GM19467 (cell line): ENCODE results near the gene RASAL2.
"Not testable (repeated sequence)": the region's sequence is repeated elsewhere in the genome, so short reads cannot be mapped to it uniquely, and the experiment has no call there.

Experiments
- ATAC-seq: cut with Tn5 transposase; IDR thresholded peaks from one replicate; pipeline ENCODE4 v1.9.1; 2021; ENCODE audit warnings: mild to moderate bottlenecking, moderate library complexity; ENCODE audit not compliant: unreplicated experiment

RASAL2 gene

DNA sequence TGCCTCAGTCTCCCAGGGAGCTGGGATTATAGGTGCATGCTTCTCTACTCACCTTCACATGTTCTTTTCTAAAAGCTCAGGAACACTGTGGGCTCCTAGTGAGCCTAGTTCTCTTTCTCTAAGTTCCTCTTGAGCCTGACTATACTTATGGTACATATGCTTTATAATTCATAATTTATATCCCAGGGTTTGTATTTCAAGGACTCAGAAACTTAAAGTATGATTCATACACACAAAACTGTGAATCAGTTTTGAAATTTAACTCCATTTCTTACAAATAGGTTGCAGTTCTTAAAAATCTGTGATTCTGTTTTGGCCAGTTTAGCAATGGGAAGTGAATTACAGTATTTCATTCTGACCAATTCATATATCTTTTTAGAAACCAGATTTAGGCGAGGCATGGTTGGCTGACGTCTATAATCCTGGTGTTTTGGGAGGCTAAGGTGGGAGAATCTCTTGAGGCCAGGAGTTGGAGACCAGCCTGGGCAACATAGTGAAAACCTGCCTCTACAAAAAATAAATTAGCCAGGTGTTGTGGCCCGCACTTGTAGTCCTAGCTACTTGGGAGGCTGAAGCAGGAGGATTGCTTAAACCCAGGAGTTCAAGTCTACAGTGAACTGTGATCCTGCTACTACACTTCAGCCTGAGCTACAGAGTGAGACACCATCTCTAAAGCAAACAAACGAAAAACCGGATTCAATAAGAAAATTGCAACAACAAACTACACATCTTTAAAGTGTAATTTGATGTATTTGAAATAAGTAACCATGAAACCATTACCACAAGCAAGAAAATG, 15.6 kb downstream of the RASAL2 start:
- no peak for ATAC-seq

GRCh38 chr1:178115260-178115659, 21.4 kb downstream of the RASAL2 start:
- ATAC-seq: no peak

DNA sequence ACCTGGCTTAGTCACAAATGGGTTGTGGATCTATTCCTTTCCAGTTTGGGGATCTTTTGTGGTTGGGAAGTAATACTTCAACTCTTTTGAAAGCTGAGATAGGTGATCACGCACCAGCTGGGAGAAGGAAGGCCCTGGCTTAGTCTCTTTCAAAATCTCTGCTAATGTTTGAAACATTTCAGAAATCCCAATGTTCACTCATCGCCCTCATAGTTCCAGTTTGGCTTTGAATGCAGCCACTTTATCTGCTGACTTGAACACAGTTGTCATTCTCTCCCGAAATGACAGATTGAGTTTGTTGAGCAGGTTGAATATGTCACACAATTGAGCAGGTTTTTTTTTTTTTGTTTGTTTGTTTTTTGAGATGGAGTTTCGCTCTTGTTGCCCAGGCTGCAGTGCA, 24.6 kb downstream of the RASAL2 start:
- ATAC-seq: no peak

GRCh38 chr1:178119628-178120027, 25.7 kb downstream of the RASAL2 start:
- no peak for ATAC-seq

- ATAC-seq: no peak
Observed at GRCh38 chr1:178120088-178120487, 26.2 kb downstream of the RASAL2 start.

DNA sequence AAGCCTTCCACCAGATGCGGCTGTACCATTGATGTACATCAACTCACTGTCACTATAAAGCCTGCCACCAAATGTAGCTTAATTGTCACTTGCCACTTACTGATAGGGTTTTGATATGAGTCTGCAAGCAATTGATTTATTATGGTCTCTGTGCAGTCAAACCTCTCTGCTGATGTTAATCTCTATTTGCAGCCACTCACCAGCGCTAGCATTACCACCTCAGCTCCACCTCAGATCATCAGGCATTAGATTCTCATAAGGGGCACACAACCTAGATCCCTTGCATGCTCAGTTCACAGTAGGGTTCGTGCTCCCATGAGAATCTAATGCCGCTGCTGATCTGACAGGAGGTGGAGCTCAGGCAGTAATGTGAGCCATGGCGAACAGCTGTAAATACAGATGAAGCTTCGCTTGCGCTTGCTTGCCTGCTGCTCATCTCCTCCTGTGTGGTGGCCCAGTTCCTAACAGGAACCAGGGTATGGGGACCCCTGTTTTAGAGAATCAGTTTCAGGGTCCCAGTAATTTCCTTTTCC, 26.7 kb downstream of the RASAL2 start:
- ATAC-seq: not testable (repeated sequence)

GRCh38 chr1:178121883-178122282, 28.0 kb downstream of the RASAL2 start:
- no peak for ATAC-seq

GRCh38 chr1:178122283-178122682, 28.4 kb downstream of the RASAL2 start:
- ATAC-seq: no peak

DNA sequence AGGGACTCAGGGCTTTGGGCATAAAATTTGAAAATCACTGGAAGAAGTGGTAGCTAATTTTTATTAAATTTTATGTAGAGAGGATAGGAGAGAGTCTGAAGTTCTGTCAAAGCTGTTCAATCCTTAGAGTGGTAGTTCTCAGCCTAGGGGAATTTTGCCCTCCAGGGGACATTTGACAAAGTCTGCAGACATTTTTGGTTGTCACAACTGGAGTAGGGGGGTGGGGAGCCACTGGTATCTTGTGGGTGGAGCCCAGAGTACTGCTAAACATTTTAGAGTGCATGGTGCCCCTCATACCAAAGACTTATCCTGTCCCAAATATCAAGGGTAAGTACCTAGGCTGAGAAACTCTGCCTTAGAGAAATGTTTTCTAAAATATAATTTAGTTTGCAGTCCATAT, 30.2 kb downstream of the RASAL2 start:
- ATAC-seq: no peak

DNA sequence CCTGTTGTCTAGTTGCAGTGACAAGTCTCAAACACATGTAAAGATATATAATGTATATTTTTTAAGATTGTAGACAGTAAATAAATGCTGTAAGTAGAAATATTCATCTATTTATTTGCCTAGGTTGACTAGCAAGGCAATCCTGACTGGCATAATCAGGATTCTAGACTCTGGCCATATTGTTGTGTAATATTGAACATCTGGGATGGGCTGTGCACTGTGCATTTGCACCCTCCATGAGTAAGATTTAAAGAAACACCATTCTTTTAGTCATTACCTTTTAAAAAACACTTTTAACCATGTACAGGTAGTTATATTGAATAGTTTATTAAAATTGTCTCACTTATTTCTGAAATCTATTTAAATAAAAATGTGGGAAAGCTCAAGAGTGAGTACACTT, 32.4 kb downstream of the RASAL2 start:
- ATAC-seq: no peak

- no peak for ATAC-seq
Observed at GRCh38 chr1:178126741-178127185, 32.9 kb downstream of the RASAL2 start.

DNA sequence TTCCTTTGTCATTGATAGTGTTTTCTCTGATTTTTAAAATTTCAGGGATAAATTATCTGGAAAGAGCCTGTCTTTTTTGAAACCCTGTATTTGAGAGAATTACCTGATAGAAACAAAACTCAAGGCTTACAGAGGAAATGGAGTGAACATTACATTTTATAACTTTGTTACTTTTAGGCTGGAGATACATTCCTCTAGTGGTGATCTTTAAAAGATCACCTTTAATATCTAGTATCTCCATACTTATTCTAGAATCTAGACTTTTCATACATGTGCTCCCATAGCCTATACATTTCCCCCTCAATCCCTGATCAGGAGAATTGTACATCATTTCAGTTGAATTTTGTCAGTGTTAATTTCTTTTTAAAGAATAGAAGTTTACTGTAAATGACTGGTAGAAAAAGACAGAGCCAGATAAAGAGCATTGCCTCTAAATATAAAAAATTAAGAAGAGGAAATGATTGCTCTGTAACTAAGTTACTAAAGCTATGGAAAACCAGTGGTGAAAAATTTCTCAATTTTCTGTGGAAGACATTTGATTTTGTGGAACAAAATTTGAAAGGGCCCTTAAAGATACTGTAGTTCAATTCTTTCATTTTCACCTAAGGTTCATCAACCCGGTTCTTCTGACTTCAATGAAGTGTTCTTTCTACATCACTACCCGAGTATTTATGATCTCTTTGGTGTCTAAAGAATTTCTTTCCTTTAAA, 33.7 kb downstream of the RASAL2 start:
- no peak for ATAC-seq

GRCh38 chr1:178133239-178133989, 39.5 kb downstream of the RASAL2 start:
- no peak for ATAC-seq

- ATAC-seq: no peak
Observed at GRCh38 chr1:178134061-178134460, 40.2 kb downstream of the RASAL2 start.

GRCh38 chr1:178137238-178137637, 43.3 kb downstream of the RASAL2 start:
- ATAC-seq: no peak

- ATAC-seq: no peak
Observed at GRCh38 chr1:178142806-178143205, 48.9 kb downstream of the RASAL2 start.

DNA sequence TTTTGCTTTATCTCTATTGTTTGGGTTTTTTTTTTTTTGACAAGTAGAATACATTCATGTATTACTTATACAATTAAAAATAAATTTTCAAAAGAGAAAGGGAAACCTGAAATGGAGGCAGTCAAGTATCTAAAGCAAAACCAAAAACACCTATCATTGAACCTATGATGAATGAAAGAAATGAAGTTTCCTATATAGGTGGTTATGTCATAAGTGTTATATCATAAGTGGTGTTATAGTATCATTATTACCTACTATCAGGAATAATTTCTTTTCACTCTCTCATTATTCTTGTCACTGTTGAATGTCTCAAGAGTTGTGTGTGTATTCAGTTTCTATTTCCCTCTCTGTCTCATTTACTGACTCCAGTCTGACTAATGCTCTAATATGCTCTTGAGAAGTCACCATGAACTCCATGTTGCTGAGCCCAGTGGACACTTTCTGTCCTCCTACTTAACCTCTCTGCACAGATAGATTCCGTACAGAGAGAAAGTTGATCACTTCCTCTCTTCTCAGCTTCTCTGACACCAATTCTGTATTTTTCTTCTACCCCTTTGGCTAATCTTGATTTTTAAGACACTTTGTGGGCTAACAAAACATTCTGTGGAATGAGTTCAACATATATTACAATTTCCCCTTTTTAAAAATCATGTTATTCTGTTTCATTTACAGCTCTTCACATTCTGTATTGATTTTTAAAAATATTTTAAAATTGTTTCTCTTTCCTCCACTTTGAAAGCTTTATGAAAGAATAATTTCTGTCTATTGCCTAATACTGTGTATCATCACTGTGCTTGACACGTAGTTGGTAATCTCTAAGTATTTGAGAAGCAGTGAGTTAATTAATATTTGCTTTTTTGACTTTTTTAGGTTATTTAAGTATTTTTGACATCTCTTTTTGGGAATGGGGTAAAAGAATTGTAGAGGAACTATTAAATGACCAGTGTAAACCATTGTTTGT, 50.1 kb downstream of the RASAL2 start:
- no peak for ATAC-seq

GRCh38 chr1:178145605-178146004, 51.7 kb downstream of the RASAL2 start:
- ATAC-seq: no peak

DNA sequence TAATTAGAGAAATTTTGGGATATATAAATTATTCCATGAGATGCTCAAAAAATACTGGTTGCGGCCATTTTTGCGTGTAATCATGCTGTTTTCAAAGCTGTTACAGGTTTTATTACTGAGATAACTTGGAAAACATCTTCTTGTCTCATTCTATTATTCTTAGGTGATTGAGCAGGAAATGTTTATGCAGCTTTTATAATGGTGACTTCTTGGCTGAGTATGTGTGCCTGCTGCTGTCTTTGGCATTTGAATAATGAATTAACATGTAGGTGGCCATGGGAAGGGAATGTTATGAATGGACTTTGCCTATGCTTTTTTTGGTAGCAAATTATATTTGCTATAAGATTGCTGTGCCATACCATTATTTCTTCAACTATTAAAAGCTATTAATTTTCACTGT, 52.5 kb downstream of the RASAL2 start:
- ATAC-seq: no peak

DNA sequence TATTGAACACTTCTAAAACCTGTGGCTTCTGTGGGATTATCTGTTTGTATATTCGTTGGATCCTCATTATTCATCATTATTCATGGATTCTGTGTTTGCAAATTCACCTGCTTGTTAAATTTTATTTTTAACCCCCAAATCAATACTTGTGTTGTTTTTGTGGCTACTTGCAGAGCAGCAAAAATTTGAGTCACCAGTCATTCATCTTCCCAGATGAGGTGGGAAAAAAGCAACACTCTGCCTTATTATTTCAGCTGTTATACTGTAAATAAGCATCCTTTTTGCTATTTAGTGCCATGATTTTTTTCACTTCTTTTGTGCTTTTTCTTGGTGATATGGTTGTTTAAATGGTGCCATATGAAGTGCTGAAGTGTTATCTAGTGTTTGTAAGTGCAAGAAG, 56.7 kb downstream of the RASAL2 start:
- no peak for ATAC-seq
